NCI-H1436 treated with DMSO at 0.1 percent for 48 hours (cell line): ENCODE results near the gene TRMT112.

ENCODE experiments used
- DNase-seq: peaks from one replicate; lab custom pipeline; 2025; lab: John Stamatoyannopoulos, UW

The TRMT112 gene

GRCh38 chr11:64291752-64292459 lies 25.5 kb downstream of the TRMT112 start:
- DNase-seq: no peak

GRCh38 chr11:64291262-64291751 lies 26.1 kb downstream of the TRMT112 start, which contains the start of gene KCNK4:
Gene KCNK4, plus strand, starts transcription at chr11:64291302. Its CDS starts 1,717 bp downstream, at chr11:64293019.
- DNase-seq: no peak

- no peak for DNase-seq
These were observed 26.8 kb downstream of the TRMT112 start for GRCh38 chr11:64290352-64291261.

- no peak for DNase-seq
These were observed 28.3 kb downstream of the TRMT112 start for GRCh38 chr11:64289002-64289564.

GRCh38 chr11:64288353-64288750 lies 29.0 kb downstream of the TRMT112 start:
- DNase-seq: no peak

GRCh38 chr11:64287676-64288352 lies 29.5 kb downstream of the TRMT112 start:
- DNase-seq: no peak

- DNase-seq: no peak
These were observed 30.6 kb downstream of the TRMT112 start for GRCh38 chr11:64286801-64287159.

GRCh38 chr11:64285885-64286800 lies 31.2 kb downstream of the TRMT112 start:
- DNase-seq: no peak

GRCh38 chr11:64284962-64285884 lies 32.1 kb downstream of the TRMT112 start, which contains the start of gene GPR137:
Gene GPR137, plus strand, starts transcription at chr11:64285848. Its CDS starts 677 bp downstream, at chr11:64286525.
- DNase-seq: peak; percentile 4

- DNase-seq: peak; percentile 58
These were observed 33.1 kb downstream of the TRMT112 start, which contains the start of gene BAD for GRCh38 chr11:64284048-64284961. Gene BAD, minus strand, starts transcription at chr11:64284665. Its CDS starts 297 bp downstream, at chr11:64284368.

- no peak for DNase-seq
These were observed 34.3 kb downstream of the TRMT112 start for GRCh38 chr11:64283092-64283491.

- DNase-seq: no peak
These were observed 35.2 kb downstream of the TRMT112 start for GRCh38 chr11:64281957-64282770.

- DNase-seq: no peak
These were observed 38.7 kb downstream of the TRMT112 start for GRCh38 chr11:64278576-64279190.

GRCh38 chr11:64276653-64277431 lies 40.5 kb downstream of the TRMT112 start:
- DNase-seq: no peak

GRCh38 chr11:64275841-64276240 lies 41.5 kb downstream of the TRMT112 start:
- no peak for DNase-seq
